ENCODE results near the gene ETV1. TPM values are rescaled to one million over a fixed set of nuclear protein-coding genes. Genes with fewer than 3 reads are reported as not detected.

Gene ETV1
- total RNA-seq, 4 donors from 2014 or later, result 0.41 to 2.0 (median 0.83) TPM

- Histone ChIP-seq H3K27me3 (peaks cover 0 to 12% (median 0%) of the 10 kb centered on the region in 3 donors), H3K36me3 (no peaks in the 10 kb centered on the region), H3K27ac (peak overlapping the region in 3 of 4 donors; percentile 70 to 78 (median 75)), H3K4me1 (peaks cover 8 to 12% of the 10 kb centered on the region in 2 donors), H3K9me3 (no peaks in the 10 kb centered on the region), H3K4me3 (peak overlapping the region in 2 of 4 donors; percentile 70 to 71)
- in situ Hi-C loops (cut with MboI; ENCODE audit: low sequenced_read_pairs in 4 of 4), result no loop called here
- intact Hi-C loops (cut with DNase I; ENCODE audit: low total_unique reads), result loop anchor here (5.0 kb wide), 1 partner anchor 1780 kb away; the partner anchor contains the start of gene TMEM106B
- ATAC-seq (no peak), DNase-seq (no peak)
- no peak for TF ChIP-seq POLR2A (IDR thresholded peaks at IDR 0.05)
- no peak for TF ChIP-seq CTCF (IDR thresholded peaks at IDR 0.05 in 4 of 5, conservative IDR thresholded peaks at IDR 0.05 in 1 of 5)
These were observed 3.1 kb upstream of the ETV1 start for GRCh38 chr7:13992596-13992964.

GRCh38 chr7:13991791-13992595 is 2.5 kb upstream of the ETV1 start:
- peak overlapping the region; percentile 70 to 76 (median 74) for H3K4me3 ChIP-seq
- TF ChIP-seq CTCF (IDR thresholded peaks at IDR 0.05 in 4 of 5, conservative IDR thresholded peaks at IDR 0.05 in 1 of 5), result no peak
- no peak for TF ChIP-seq POLR2A (IDR thresholded peaks at IDR 0.05)
- no peaks in the 10 kb centered on the region for H3K9me3 ChIP-seq
- H3K27me3 ChIP-seq, result peaks cover 0 to 12% (median 0%) of the 10 kb centered on the region in 3 donors
- H3K4me1 ChIP-seq, result peaks cover 8 to 12% of the 10 kb centered on the region in 2 donors
- ATAC-seq, result peak in 1 of 2 donors; percentile 15
- in situ Hi-C loops (cut with MboI; ENCODE audit: low sequenced_read_pairs in 4 of 4), result no loop called here
- no peak for DNase-seq
- H3K27ac ChIP-seq, result peak overlapping the region; percentile 70 to 78 (median 76)
- intact Hi-C loops (cut with DNase I; ENCODE audit: low total_unique reads), result loop anchor here (5.0 kb wide), 1 partner anchor 1780 kb away; the partner anchor contains the start of gene TMEM106B
- H3K36me3 ChIP-seq, result no peaks in the 10 kb centered on the region

- peak overlapping the region; percentile 70 to 76 (median 74) for H3K4me3 ChIP-seq
- ATAC-seq (peak; percentile 92 to 93), DNase-seq (peak; percentile 84 to 91)
- H3K4me1 ChIP-seq, result peaks cover 8 to 12% of the 10 kb centered on the region in 2 donors
- in situ Hi-C loops (cut with MboI; ENCODE audit: low sequenced_read_pairs in 4 of 4) (no loop called here), intact Hi-C loops (cut with DNase I; ENCODE audit: low total_unique reads) (loop anchor here (5.0 kb wide), 1 partner anchor 1779 kb away; the partner anchor contains the start of gene TMEM106B)
- H3K9me3 ChIP-seq, result no peaks in the 10 kb centered on the region
- H3K36me3 ChIP-seq, result no peaks in the 10 kb centered on the region
- H3K27ac ChIP-seq, result peak overlapping the region; percentile 70 to 78 (median 76)
- TF ChIP-seq CTCF (IDR thresholded peaks at IDR 0.05 in 4 of 5, conservative IDR thresholded peaks at IDR 0.05 in 1 of 5) (peak in 1 of 5 experiments; percentile 27), POLR2A (IDR thresholded peaks at IDR 0.05) (peak in 1 of 2 donors; percentile 25)
- peaks cover 0 to 12% (median 0%) of the 10 kb centered on the region in 3 donors for H3K27me3 ChIP-seq
These were observed 1.7 kb upstream of the ETV1 start for GRCh38 chr7:13990984-13991790.

GRCh38 chr7:13990319-13990983 is 985 bp upstream of the ETV1 start:
- Histone ChIP-seq H3K4me3 (peak overlapping the region; percentile 70 to 76 (median 74)), H3K27ac (peak overlapping the region; percentile 70 to 78 (median 76)), H3K27me3 (peaks cover 0 to 12% (median 0%) of the 10 kb centered on the region in 3 donors), H3K36me3 (no peaks in the 10 kb centered on the region), H3K9me3 (no peaks in the 10 kb centered on the region), H3K4me1 (peaks cover 8 to 12% of the 10 kb centered on the region in 2 donors)
- DNase-seq (peak in 1 of 2 donors; percentile 41), ATAC-seq (peak; percentile 46 to 49)
- in situ Hi-C loops (cut with MboI; ENCODE audit: low sequenced_read_pairs in 4 of 4), result no loop called here
- intact Hi-C loops (cut with DNase I; ENCODE audit: low total_unique reads), result loop anchor here (5.0 kb wide), 1 partner anchor 1778 kb away; the partner anchor contains the start of gene TMEM106B
- TF ChIP-seq POLR2A (IDR thresholded peaks at IDR 0.05) (peak in 1 of 2 donors; percentile 6), CTCF (IDR thresholded peaks at IDR 0.05 in 4 of 5, conservative IDR thresholded peaks at IDR 0.05 in 1 of 5) (no peak)

Data from gastrocnemius medialis (tissue), 4 donors.